ENCODE results near the gene LIFR. TPM values are rescaled to one million over a fixed set of nuclear protein-coding genes. Genes with fewer than 3 reads are reported as not detected.
A peak's percentile ranks its signal among the peaks of the same experiment; 100 is the strongest.
"Not testable (repeated sequence)": the region's sequence is repeated elsewhere in the genome, so short reads cannot be mapped to it uniquely, and the experiment has no call there.

LIFR gene
- total RNA-seq, 1 donor from 2014 or later = 45.8 TPM

GRCh38 chr5:38575476-38575875, 19.0 kb upstream of the LIFR start:
- peaks cover 21% of the 10 kb centered on the region for H3K4me1 ChIP-seq
- no peaks in the 10 kb centered on the region for H3K36me3 ChIP-seq
- intact Hi-C loops (cut with micrococcal nuclease) = no loop called here
- H3K9me3 ChIP-seq (replicated peaks) = no peaks in the 10 kb centered on the region
- peak overlapping the region; percentile 77 for H3K27ac ChIP-seq (replicated peaks)
- DNase-seq = no peak
- no peaks in the 10 kb centered on the region for H3K27me3 ChIP-seq (ENCODE audit: low read depth)
- no peak overlapping the region for H3K4me3 ChIP-seq
- no peak for TF ChIP-seq CTCF (IDR thresholded peaks at IDR 0.05; ENCODE audit: borderline replicate concordance)

- Histone ChIP-seq H3K9me3 (replicated peaks) (no peaks in the 10 kb centered on the region), H3K36me3 (no peaks in the 10 kb centered on the region), H3K27me3 (ENCODE audit: low read depth) (no peaks in the 10 kb centered on the region), H3K27ac (replicated peaks) (no peak overlapping the region), H3K4me1 (peaks cover 21% of the 10 kb centered on the region), H3K4me3 (no peak overlapping the region)
- DNase-seq = no peak
- no peak for TF ChIP-seq CTCF (IDR thresholded peaks at IDR 0.05; ENCODE audit: borderline replicate concordance)
- intact Hi-C loops (cut with micrococcal nuclease) = no loop called here
Observed at GRCh38 chr5:38574009-38574408, 17.6 kb upstream of the LIFR start.

DNA sequence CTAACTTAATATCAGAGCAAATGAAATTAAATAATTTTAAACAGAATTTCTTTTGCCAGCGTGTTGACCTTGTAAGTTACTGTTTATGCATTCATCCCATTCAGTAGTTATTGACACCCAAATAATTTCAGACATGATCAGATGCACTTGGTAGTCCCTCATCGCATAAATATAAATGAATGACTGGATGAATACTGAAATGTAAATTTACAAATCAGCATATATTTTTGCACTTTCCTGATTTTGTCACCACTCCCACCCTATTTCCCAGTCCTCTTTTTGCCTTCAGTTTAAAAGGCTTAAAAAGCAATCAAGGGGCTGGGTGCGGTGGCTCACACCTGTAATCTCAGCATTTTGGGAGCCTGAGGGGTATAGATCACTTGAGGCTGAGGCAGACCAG, 17.1 kb upstream of the LIFR start:
- Histone ChIP-seq H3K4me1 (peaks cover 21% of the 10 kb centered on the region), H3K4me3 (no peak overlapping the region), H3K27ac (replicated peaks) (no peak overlapping the region), H3K9me3 (replicated peaks) (no peaks in the 10 kb centered on the region), H3K27me3 (ENCODE audit: low read depth) (no peaks in the 10 kb centered on the region), H3K36me3 (no peaks in the 10 kb centered on the region)
- DNase-seq = no peak
- TF ChIP-seq CTCF (IDR thresholded peaks at IDR 0.05; ENCODE audit: borderline replicate concordance) = no peak
- intact Hi-C loops (cut with micrococcal nuclease) = no loop called here

DNA sequence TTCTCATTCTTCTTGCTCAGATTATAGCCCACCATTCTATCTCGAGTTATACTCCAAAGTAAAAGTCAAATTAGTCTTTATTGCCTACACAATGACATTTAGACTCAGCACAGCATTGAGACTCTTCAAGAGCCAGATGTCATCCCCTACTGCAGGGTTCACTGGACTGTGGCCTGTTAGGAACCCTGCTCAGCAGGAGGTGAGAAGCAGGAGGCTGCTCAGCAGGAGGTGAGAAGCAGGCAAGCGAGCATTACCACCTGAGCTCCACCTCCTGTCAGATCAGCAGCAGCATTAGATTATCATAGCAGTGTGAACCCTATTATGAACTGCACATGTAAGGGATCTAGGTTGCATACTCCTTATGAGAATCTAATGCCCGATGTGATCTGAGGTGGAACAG, 12.7 kb upstream of the LIFR start:
- intact Hi-C loops (cut with micrococcal nuclease) = no loop called here
- Histone ChIP-seq H3K4me1 (no peaks in the 10 kb centered on the region), H3K4me3 (no peak overlapping the region), H3K27me3 (ENCODE audit: low read depth) (no peaks in the 10 kb centered on the region), H3K9me3 (replicated peaks) (no peaks in the 10 kb centered on the region), H3K36me3 (no peaks in the 10 kb centered on the region), H3K27ac (replicated peaks) (no peak overlapping the region)
- DNase-seq = no peak
- TF ChIP-seq CTCF (IDR thresholded peaks at IDR 0.05; ENCODE audit: borderline replicate concordance) = no peak

- H3K4me1 ChIP-seq = peaks cover 13% of the 10 kb centered on the region
- intact Hi-C loops (cut with micrococcal nuclease); H3K36me3 ChIP-seq; DNase-seq; H3K27ac ChIP-seq (replicated peaks); H3K4me3 ChIP-seq; H3K9me3 ChIP-seq (replicated peaks); H3K27me3 ChIP-seq (ENCODE audit: low read depth): not testable (repeated sequence)
Observed at GRCh38 chr5:38567306-38567705, 10.9 kb upstream of the LIFR start.

DNA sequence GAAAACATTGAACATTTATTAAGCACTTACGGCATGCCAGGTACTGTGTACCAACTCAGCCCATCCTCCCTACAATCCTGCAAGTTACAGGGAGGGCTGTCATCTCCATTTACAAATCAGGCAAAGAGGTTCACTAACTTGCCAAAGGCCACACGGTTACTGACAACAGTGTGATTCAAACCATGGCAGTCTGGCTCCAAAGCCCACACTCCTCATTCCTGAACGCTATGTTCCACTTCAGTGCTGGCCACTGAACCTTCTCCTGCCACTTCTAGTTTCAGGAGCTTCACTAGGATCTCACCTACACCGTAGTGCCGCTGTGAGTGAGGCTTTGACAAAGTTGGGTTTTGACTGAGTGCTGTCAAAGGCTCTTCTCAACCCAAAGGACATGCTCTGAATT, 7.2 kb upstream of the LIFR start:
- Histone ChIP-seq H3K27ac (replicated peaks) (peak overlapping the region; percentile 58), H3K27me3 (ENCODE audit: low read depth) (no peaks in the 10 kb centered on the region), H3K36me3 (no peaks in the 10 kb centered on the region), H3K4me3 (no peak overlapping the region), H3K4me1 (peaks cover 26% of the 10 kb centered on the region), H3K9me3 (replicated peaks) (no peaks in the 10 kb centered on the region)
- no peak for TF ChIP-seq CTCF (IDR thresholded peaks at IDR 0.05; ENCODE audit: borderline replicate concordance)
- DNase-seq = no peak
- intact Hi-C loops (cut with micrococcal nuclease) = no loop called here

Measured in left ventricle myocardium inferior (tissue), 1 donor.